ENCODE data around the gene PLCB1.

The PLCB1 gene

DNA sequence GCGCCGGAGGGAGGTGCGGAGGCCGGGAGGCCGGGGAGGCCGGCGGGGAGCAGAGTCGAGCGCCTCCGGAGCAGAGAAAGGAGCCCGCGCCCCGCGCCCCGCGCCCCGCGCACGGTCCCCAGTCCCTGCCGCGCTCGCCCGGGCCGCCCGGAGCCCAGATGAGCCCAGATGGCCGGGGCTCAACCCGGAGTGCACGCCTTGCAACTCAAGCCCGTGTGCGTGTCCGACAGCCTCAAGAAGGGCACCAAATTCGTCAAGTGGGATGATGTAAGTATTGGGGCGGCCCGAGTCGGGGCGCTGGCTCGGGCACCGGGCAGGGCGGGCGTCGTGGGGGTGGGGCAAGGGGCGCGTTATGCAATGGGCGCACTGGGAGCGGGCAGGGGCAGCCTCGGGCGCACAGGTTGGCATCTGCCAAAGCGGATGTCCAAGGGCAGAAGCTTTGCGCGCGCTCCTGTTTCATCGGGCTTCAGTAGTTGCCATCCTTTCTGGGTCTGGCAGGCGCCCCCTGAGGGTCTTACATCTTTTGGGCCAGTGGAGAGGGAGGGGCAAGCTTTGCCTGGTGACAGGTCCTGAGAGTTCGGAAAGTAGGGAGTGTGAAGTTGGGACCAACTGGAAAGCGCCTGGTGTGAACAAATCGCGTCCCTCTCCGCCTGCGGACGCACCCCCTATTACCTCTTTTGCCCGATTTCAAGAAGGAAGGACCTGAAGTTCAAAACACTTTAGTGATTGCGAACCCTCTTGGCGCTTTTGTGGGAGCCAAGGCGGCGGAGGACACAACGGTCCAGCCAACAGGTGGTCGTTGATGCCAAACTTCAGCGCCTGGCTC, 631 bp downstream of the PLCB1 start:
- DNase-seq (ENCODE audit: insufficient read length), result no peak
- TF ChIP-seq POLR2AphosphoS5 (IDR thresholded peaks at IDR 0.05; ENCODE audit: low read depth, low read length) (no peak), POLR2A (IDR thresholded peaks at IDR 0.05; ENCODE audit: low read depth, low read length) (no peak), TAF1 (IDR thresholded peaks at IDR 0.05; ENCODE audit: borderline replicate concordance, low read depth, low read length) (no peak)
- no peak for FAIRE-seq

DNA sequence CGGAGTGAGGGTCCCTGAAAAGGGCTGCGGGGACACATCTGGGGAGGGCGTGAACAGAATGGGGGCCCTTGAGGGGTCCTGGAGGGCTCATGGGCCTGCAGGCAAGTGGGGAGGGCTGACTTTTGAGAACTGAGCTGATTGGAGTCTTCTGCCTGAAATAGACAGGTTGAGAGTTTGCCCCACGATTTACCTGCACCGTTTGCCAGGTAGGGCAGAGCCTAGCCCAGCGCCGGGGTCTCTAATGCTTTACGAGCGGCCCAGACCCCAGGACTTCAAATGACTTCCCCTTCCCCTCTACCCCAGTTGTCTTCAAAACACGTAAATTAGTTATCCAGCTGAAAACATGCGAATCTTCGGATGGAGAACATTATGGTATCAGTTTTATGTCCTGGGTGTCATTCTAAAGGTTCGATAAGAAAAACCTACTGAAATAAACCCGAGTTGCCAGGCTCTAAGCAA, 1.3 kb downstream of the PLCB1 start:
- FAIRE-seq, result no peak
- no peak for DNase-seq (ENCODE audit: insufficient read length)
- TF ChIP-seq POLR2AphosphoS5 (IDR thresholded peaks at IDR 0.05; ENCODE audit: low read depth, low read length) (no peak), POLR2A (IDR thresholded peaks at IDR 0.05; ENCODE audit: low read depth, low read length) (no peak), TAF1 (IDR thresholded peaks at IDR 0.05; ENCODE audit: borderline replicate concordance, low read depth, low read length) (no peak)

DNA sequence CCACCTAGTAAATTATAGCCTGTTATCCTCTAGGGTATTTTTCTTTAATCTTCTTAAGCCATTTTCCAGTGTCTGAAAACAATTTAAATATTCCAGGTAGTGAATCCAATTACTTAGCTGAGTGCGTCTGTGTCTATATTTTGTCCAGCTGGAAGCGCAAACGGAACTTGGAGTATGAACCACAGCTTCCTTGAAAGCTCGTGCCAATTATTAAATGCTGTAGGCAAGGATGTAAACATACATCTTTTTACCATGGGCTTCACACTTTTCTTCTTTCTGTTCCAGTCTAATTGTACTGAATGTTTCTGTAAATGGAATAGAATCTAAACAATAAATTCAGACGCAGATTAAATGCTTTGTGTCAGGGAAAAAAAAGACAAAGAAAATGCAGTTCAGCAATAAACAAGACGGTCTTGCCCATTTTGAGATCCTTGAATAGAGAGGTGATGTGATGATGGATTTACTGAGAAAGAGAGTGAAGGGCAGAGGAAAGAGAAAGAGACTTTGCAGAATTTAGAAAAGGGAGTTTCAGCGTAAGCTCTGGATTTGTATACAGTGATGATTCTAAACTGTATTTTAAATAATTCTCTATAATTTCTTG, 1.9 kb downstream of the PLCB1 start:
- FAIRE-seq (no peak), DNase-seq (ENCODE audit: insufficient read length) (no peak)
- no peak for TF ChIP-seq POLR2AphosphoS5 (IDR thresholded peaks at IDR 0.05; ENCODE audit: low read depth, low read length)

DNA sequence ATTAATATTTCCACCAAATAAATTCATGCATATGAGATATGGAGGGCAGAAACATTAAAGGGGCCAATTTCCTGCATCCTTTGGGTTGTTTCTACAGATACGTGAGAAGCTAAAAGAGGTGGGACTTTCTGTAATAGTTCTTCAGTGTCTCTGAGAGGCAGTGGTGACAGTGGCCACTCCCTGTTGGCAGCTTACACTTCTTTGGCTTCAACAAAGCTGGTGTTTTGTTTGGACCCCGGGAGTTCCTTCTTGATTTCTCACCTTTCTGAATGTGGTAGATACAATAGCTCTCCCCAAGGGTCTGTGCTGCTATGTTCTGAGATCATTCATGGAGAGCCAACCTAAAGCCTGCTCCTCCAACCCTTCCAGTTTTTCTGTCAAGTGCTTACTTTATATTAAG, 7.8 kb downstream of the PLCB1 start:
- no peak for FAIRE-seq

DNA sequence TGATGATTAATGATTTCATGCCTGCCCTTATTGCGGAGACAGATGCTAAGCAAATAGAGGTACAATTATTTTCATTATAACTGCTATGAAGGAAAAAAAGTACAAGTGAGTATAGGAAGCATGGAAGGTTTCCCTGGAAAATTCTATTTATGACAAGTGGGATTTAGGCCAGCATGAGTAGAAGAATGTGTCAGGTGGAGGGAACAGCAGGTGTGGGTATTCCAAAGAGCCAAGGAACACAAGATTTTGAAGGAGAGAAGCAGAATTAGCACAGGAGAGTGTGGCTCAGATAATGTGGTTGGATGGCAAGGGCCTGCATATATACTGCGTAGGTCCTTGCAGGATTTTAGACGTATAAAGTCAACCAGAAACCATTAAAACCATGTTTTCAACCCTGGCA, 11.4 kb downstream of the PLCB1 start:
- FAIRE-seq (no peak), DNase-seq (ENCODE audit: insufficient read length) (no peak)
- TF ChIP-seq TAF1 (IDR thresholded peaks at IDR 0.05; ENCODE audit: borderline replicate concordance, low read depth, low read length), result no peak
- no peak for TF ChIP-seq POLR2A (IDR thresholded peaks at IDR 0.05; ENCODE audit: low read depth, low read length)
- no peak for TF ChIP-seq POLR2AphosphoS5 (IDR thresholded peaks at IDR 0.05; ENCODE audit: low read depth, low read length)

More for the DNA sequence above, 7.8 kb downstream of the PLCB1 start:
- TF ChIP-seq POLR2AphosphoS5 (IDR thresholded peaks at IDR 0.05; ENCODE audit: low read depth, low read length), result no peak
- TF ChIP-seq POLR2A (IDR thresholded peaks at IDR 0.05; ENCODE audit: low read depth, low read length), result no peak
- no peak for TF ChIP-seq TAF1 (IDR thresholded peaks at IDR 0.05; ENCODE audit: borderline replicate concordance, low read depth, low read length)
- DNase-seq (ENCODE audit: insufficient read length), result no peak

DNA sequence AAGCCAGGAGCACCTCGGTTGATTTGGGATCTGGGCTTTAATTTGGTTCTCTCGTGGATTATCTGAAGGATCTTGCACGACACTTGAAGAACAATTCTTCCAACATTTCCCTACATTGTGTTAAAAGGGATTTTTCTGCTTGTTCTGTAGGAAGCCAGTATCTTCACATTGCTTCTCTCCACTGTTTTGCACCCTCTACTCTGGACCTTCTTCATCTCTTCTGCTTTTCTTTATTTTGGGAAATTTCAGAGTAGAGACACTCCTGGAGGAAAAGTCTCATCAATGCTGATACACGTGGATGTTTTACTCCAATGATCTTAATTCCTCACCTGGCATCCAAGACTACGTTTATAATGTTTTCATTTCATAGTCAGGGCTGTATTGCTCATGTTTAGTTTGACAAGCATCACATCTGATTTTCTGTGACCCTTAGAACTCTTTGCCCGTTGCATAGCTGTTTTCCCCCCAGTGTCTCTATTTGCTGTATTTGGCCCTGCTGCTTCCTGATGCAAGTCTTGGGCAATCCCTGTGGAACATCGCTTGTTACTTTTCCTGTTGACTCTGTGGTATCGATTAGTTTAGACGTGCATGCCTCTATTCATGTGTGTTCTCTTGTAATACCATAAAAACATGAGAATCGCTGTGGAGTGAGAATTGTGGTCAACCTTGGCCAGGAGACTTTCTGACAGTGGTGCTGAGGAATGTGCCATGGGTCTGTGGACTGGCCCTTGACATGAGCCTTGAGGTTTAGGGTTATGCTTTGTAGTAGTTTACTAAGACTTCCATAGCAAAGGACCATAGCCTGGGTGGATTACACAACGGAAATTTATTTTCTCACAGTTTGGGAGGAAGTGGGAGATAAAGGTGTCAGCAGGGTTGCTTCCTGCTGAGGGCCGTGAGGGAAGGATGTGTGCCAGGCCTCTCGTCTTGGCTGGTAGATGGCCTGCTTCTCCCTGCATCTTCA, 12.5 kb downstream of the PLCB1 start:
- DNase-seq (ENCODE audit: insufficient read length), result no peak
- TF ChIP-seq TAF1 (IDR thresholded peaks at IDR 0.05; ENCODE audit: borderline replicate concordance, low read depth, low read length) (no peak), POLR2A (IDR thresholded peaks at IDR 0.05; ENCODE audit: low read depth, low read length) (no peak)
- no peak for FAIRE-seq

DNA sequence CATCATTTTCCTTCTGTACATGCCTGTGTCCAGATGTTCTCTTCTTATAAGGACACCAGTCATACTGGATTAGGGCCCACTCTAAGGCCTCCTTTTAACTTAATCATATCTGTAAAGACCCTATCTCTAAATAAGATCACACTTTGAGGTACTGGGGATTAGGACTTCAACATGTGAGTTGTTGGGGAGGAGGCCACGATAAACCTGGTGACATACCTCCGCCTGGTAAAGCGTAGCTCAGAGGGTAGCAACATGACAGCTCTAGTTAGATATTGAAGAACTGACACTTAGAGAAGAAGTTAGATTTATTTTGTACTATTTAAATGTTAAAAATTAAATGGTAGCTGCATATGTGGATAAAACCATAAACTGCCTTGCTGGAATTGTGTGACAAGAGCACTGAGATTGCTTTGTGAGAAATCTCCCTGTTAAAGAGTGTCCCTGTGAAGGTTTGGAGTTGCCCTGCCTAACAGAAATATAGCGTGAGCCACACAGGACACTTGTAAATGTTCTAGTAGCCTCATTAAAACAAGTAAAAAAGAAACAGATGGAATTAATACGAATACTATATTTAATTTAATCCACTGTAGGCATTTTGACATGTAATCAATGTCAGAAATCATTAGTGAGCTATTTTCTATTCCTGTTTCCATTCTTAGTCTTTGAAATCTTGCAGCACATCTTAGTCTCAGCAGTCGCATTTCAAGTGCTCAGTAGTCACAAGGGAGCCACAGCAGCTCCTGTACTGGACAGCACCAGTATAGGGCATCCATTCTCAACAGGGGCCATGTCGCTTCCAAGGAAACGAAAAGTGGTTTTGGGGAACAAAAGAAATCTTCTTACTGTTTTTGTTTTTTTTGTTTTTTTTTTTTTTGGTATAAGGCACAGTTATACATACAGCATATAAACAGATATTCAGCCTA, 13.4 kb downstream of the PLCB1 start:
- no peak for TF ChIP-seq POLR2AphosphoS5 (IDR thresholded peaks at IDR 0.05; ENCODE audit: low read depth, low read length)
- TF ChIP-seq TAF1 (IDR thresholded peaks at IDR 0.05; ENCODE audit: borderline replicate concordance, low read depth, low read length), result no peak
- DNase-seq (ENCODE audit: insufficient read length) (no peak), FAIRE-seq (no peak)

DNA sequence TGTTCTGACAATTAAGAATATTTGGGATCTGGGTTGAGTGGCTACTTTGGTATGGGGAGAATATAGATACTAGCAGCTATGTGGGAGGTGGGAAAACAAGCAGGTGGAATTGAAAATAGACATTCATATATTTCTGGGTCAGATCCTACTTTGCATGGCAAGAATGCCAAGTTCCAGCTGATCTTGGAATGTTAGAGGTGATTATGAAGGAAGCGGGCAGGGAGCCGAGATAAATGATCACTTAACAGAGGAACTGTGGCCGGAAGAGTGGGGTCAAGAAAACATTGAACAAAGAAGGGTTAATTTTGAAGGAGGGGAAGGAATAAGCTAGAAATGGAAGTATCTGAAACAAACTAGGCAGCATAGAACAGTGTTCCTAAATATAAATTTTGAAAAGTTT, 15.4 kb downstream of the PLCB1 start:
- DNase-seq (ENCODE audit: insufficient read length) (no peak), FAIRE-seq (no peak)
- TF ChIP-seq POLR2A (IDR thresholded peaks at IDR 0.05; ENCODE audit: low read depth, low read length) (no peak), TAF1 (IDR thresholded peaks at IDR 0.05; ENCODE audit: borderline replicate concordance, low read depth, low read length) (no peak), POLR2AphosphoS5 (IDR thresholded peaks at IDR 0.05; ENCODE audit: low read depth, low read length) (no peak)

DNA sequence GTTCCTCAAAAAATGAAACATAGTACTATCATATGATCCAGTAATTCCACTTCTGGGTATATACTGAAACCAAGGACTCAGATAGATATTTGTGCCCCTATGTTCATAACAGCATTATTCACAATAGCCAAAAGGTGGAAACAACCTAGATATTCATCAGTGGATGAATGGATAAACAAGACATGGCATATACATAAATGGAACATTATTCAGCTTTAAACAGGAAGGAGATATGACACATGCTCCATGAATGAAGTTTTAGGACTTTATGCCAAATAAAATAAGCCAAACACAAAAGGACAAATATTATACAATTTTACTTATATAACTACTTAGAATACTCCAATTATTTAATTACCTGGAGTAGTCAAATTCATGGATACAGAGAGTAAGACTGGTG, 16.4 kb downstream of the PLCB1 start:
- FAIRE-seq, result no peak
- no peak for DNase-seq (ENCODE audit: insufficient read length)
- TF ChIP-seq POLR2A (IDR thresholded peaks at IDR 0.05; ENCODE audit: low read depth, low read length), result no peak
- no peak for TF ChIP-seq TAF1 (IDR thresholded peaks at IDR 0.05; ENCODE audit: borderline replicate concordance, low read depth, low read length)
- no peak for TF ChIP-seq POLR2AphosphoS5 (IDR thresholded peaks at IDR 0.05; ENCODE audit: low read depth, low read length)

DNA sequence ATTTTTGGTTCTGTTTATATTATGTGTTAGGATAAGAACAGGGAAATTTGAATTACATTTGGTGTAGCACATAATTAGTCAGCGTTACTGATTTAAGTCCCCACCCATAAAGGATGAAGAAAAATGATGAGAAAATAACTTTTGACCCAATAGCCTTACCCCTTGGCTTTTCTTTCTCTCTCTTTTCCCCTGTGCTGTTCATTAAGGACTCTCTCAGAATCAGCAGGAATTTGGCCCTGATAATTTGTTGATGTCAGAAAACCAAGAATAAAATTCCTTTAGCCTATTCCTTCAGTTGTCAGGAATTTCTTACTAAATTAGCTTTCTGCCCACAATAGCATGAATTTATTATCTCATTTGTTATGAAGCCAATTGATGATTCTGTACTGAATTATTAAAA, 18.5 kb downstream of the PLCB1 start:
- TF ChIP-seq TAF1 (IDR thresholded peaks at IDR 0.05; ENCODE audit: borderline replicate concordance, low read depth, low read length), result no peak
- TF ChIP-seq POLR2AphosphoS5 (IDR thresholded peaks at IDR 0.05; ENCODE audit: low read depth, low read length), result no peak
- no peak for TF ChIP-seq POLR2A (IDR thresholded peaks at IDR 0.05; ENCODE audit: low read depth, low read length)
- FAIRE-seq, result no peak
- no peak for DNase-seq (ENCODE audit: insufficient read length)

DNA sequence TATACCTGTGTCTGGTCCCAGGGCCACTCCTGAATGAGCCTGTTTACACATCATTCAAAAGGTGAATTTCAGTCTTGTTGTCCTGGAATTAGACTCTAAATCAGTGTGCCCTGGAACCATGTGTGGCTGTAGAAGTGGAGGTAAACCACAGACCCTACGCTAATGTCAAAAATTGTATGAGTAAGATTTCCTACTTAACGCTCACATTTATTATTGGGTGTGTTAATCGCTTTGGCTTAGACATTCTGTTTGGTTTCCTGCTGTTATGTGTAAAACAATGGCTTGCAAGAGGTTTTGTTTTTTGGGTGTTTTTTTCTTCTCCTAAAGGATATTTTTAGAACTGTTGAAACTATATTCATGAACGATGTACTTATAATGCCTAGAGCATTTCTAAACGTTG, 19.3 kb downstream of the PLCB1 start:
- DNase-seq (ENCODE audit: insufficient read length) (no peak), FAIRE-seq (no peak)
- TF ChIP-seq POLR2AphosphoS5 (IDR thresholded peaks at IDR 0.05; ENCODE audit: low read depth, low read length) (no peak), TAF1 (IDR thresholded peaks at IDR 0.05; ENCODE audit: borderline replicate concordance, low read depth, low read length) (no peak), POLR2A (IDR thresholded peaks at IDR 0.05; ENCODE audit: low read depth, low read length) (no peak)
